Ovary (tissue), 3 donors: ENCODE data around the gene SLC12A8.

Experiments used
- CTCF ChIP-seq, 3 donors: fragments of 450-650 bp in 2 of 3; fragments of 200-600 bp in 1 of 3; IDR thresholded peaks; one replicate each; pipeline versions ENCODE4 v1.5.1 to v1.8.0; 2016 to 2022; ENCODE audit warnings: antibody characterized with exemption in 3 of 3, mild to moderate bottlenecking in 1 of 3
- EP300 ChIP-seq: sonication (generic); formaldehyde crosslinking; IDR thresholded peaks from one replicate; pipeline ENCODE4 v1.6.1; 2017; ENCODE audit warnings: antibody characterized with exemption
- donor health status: DM: no; HTN: no; CAD: no.

DNA sequence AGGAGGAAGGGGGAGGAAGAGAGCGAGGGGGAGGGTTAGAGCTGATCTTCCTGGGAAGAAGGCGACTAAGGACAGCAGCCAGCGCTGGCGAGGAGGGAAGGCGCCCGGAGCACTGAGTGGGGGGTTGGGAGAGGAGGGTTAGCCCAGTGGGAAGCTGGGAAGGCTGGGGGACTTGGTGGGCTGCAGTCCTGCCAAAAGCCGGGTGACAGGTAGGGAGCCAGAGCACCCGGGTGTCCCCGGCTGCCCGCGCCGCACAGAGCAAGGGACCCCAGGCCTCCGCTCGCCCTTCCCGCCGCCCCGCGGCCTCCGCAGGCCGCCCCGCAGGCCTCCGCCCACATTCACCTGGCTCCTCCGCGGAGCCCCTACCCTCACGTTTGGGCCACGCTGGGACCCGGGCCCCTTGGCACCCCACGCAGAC is 448 bp downstream of the SLC12A8 start:
- TF ChIP-seq CTCF (IDR thresholded peaks at IDR 0.05) (no peak), EP300 (no peak)
